Skin of body (tissue), 3 donors: ENCODE results near the gene NEDD9. TPM values are rescaled to one million over a fixed set of nuclear protein-coding genes. Genes with fewer than 3 reads are reported as not detected.
A peak's percentile ranks its signal among the peaks of the same experiment; 100 is the strongest.

Experiments used
- DNase-seq: peaks from one replicate; lab custom pipeline; 2025; lab: John Stamatoyannopoulos, UW
- small RNA-seq: library from RNA; depleted of rRNA; stranded (forward); fragments of <200 nt; gene quantifications from one replicate; pipeline ENCODE3, GENCODE V24; 2014; ENCODE audit warnings: low replicate concordance
- total RNA-seq: library from RNA; depleted of rRNA; stranded (reverse); fragments of >200 nt; gene quantifications from one replicate; pipeline ENCODE4 v1.2.3, GENCODE V29; 2014

NEDD9 gene
- total RNA-seq, 1 donor from 2014 or later, result 49.7 TPM

DNA sequence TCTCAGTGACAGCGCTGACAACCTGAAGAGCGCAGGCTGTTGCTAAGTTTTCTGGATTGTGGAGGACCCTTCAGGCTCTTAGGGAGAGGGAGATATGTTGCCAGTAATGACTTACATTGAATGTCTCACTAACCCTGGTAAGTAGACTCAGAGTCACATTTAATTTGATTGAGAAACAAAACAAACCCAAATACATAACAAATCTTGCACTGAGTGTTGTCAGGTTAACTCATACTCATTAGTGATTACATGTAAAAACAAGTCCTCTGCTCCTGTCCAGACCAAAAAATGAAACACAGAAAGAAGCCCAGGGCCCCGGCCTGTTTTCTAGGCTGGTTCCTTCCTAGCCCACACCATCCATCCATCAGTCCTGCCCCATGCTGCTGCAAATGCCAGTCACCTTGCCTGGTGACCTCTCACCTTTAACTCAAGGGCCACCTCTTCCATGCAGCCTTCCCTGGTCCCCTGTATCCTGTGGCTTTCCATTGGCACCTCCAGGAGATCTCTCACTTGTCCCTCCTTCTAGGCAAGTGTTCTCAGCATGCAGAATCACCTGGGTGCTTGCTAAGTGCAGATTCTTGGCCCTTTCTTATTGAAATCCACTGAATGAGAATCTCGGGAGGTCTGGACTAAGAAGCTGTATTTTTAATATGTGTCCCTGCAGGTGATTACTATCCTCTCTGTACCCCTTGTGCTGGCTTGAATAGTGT is 86.2 kb downstream of the NEDD9 start:
- DNase-seq, result no peak

DNA sequence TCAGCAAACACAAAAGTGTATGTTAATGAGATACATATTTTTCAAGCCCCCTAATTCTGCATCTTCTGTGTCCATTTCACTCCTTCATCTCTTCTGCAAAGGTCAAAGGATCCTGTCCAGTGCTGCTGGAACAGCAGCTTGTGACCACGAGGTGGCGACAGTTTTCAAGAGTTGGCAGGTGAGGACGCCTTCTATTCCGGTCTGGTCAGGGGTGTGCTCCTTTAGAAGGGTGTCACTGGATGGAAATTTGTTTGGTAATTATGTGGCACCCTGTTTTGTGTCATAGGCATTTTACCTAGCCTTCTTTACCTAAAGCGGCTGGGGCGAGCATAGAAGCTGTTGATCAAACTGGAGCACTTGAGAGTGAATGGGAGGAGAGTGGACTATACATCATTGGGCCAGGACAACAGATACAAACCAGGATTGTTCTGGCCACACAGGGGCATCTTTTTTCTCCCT is 88.0 kb downstream of the NEDD9 start:
- peak; percentile 43 for DNase-seq

DNA sequence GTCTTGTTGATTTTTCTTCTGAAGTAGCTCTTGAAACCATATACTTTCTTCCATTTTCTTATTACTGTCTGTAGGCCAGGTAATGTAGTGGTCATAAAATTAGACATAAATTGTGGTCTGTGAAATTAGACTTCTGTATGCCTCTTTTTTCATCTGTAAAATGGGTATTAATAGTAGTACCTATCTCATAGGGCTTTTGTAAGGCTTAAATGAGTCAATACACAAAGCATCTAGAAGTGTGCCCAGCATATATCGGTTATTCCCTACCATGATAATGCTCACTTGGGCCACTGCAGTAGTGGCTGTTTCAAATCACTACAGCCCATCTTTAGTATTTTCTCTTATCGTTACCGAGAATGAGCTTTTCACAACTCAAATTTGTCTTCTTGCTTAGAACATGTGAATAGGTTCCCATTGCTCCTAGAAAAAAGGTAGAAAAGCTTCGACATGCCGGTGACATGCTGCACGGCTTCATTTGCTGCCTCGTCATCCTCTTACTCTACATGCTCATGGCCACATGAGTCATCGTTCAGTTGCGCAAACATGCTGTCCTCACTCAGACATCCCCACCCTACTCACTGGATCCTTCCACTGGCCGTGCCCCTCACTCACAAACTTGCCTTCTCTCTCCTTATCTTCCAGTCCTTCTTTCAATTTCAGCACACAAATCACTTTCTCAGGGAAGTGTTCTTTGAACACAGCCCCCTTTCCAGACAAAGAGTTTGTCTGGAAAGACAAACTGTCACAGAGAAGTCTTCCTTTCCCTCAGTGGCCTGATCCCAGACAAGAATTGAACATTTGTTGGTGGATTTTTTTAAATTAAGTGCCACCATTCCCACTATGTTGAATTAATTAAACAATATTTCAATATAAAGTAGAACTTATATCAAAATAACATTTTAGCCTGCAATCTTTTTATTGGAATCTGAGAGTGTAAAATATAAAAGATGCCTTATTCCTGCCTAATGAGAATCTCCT is 88.8 kb downstream of the NEDD9 start:
- no peak for DNase-seq

DNA sequence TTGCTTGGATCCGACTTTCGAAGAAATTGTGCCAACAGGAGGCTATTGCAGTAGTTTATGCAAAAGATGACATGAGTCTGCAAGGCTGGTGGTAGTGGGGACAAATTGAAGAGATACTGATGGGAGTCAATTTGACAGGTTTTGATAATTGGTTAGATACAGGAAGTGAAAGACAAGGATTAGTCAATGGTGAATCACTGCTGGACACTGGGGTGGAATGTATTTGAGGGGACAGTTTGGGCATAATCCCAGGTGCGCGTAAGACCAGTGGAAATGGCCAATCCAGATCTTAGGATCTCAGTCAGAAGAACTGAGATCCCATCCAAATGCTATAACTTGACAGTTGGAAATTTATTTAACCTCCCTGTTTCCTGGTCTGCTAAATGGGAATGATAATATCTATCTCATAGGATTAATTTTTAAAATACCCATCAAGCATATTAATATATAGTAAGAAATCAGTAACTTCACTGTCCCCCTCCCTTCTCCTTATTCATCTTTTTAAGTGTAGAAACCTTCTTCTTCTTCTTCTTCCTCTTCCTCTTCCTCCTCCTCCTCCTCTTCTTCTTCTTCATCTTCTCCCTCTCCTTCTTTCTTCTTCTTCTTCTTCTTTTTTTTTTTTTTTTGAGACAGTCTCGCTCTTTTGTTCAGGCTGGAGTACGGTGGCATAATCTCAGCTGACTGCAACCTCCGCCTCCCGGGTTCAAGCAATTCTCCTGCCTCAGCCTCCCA is 90.0 kb downstream of the NEDD9 start:
- DNase-seq, result no peak

DNA sequence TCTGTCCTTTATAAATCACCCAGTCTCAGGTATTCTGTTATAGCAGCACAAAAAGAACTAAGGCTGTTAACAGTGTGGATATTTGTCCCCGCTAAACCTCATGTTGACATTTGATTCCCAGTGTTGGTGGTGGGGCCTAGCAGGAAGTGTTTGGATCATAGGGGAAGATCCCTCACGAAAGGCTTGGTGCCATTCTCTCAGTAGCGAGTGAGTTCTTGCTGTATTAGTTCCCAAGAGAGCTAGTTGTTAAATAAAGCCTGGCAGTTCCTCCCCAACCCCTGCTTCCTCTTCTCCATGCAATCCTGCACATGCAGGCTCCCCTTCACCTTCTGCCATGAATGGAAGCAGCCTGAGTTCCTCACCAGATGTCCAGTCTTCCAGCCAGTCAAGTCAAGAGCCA is 91.2 kb downstream of the NEDD9 start:
- no peak for DNase-seq

DNA sequence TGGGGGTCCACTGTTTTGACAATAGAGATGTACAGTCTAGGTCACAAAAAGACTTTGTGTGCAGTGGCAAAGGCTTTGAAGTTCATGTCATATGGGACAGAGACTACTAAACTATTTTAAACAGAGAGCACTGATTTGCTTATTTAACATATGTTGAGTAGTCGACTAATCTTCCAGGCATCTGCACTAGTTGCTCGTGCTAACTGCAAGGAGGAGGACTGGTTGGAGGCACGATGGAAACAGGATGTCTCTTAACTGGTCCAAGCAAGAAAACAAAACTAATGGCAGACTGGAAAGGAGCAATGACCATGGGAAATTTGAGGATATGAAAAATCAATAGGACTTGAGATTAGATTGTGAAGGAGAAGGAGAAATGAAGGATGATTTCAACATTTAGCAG is 92.4 kb downstream of the NEDD9 start:
- DNase-seq, result no peak

DNA sequence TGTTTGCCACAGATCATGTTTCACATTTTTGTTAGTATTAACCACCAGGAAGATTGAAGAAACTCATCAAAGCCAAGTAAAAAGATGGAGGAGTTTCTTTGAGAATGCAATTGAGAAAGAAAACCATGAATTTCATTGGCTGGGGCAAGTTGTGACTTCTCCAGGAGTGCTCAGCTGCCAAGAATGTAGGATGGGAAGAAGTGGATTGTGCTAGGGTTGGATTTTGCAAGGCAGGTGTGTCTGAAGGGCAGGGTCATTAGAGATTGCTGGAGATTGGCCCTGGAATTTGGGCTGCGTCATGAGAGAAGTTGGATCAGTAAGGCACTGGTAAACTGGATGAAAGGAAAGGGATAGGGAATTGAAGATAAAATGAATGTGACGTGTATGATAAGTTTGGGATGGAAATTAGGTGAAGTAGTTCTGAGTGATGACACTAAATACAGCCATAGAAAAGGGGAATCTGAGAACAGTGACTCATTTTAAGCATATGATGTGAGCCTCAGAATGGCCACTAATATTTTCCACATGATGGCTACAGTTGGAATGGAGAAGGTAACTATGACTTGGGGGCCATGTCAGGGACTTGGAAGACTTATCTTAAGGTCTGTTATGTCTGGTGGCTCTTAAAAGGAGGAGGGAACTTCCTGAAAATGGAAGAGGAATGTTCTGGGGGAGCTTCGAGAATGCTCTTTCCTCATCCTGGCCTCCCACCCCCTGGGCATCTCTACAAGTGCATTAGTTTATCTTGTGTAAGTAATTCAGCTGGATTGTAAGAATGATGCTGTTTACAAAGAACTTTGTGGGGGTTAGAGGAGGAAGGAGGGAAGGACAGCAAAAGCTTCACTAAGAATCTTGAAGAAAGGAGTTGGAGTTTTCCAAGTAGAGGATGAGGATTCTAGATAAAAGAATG is 93.2 kb downstream of the NEDD9 start:
- no peak for DNase-seq

DNA sequence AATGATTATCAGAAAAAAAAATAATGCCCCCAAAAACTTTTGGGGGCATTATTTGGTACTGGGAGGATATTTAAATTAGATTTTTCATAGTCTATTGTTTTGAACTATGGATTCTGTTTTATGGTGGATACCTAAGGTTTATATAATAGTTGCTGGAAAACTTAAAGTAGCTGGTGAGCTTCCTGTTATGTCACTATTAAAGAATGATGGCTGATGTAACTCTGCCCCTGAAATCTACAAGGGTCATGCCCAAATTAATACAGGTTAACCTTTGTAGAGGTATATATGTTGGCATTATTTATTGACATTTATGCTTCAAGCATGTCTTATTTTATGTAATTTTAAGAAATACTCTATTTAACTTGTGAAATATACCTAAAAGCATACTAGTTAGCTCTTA is 95.7 kb downstream of the NEDD9 start:
- DNase-seq, result no peak

Small RNA genes within 50 kb of the gene (small RNA-seq; reads per million reads assigned to genes)
- gene AL136139.1, result not detected

Other genes starting within 250 kb of the NEDD9 start
- 0.59 TPM for gene ELOVL2, start 188.4 kb downstream of the NEDD9 start, total RNA-seq
- gene SMIM13, start 138.8 kb downstream of the NEDD9 start, total RNA-seq, result 13.2 TPM
- gene ERVFRD-1, start 120.9 kb downstream of the NEDD9 start, total RNA-seq, result 0.10 TPM